Transverse colon (tissue), 4 donors: ENCODE measurements around the gene CPS1.

Source experiments
- EP300 ChIP-seq: sonication (generic); formaldehyde crosslinking; IDR thresholded peaks from one replicate; pipeline ENCODE4 v1.6.1; 2017; ENCODE audit warnings: antibody characterized with exemption, low read depth
- POLR2A ChIP-seq: fragments of 450-650 bp; IDR thresholded peaks from one replicate; pipeline ENCODE4 v1.6.1; 2016; ENCODE audit warnings: antibody characterized with exemption, mild to moderate bottlenecking, moderate library complexity
- POLR2AphosphoS5 ChIP-seq, 3 donors: sonication (generic); formaldehyde crosslinking; IDR thresholded peaks; one replicate each; pipeline ENCODE4 v1.6.1; 2016; ENCODE audit warnings: antibody characterized with exemption in 3 of 3
- TF ChIP-seq, protein P1 (sequence below), 5 experiments: fragments of 200-600 bp in 3 of 5; fragments of 450-650 bp in 2 of 5; sonication (generic) in 3 of 5; IDR thresholded peaks; 1 replicate in 2 of 5; 2 replicates in 3 of 5; pipeline ENCODE4 v1.5.1; 2016 to 2017; ENCODE audit warnings: antibody characterized with exemption in 5 of 5, inconsistent platforms in 3 of 5, mild to moderate bottlenecking in 2 of 5, moderate library complexity in 1 of 5

GRCh38 chr2:210527286-210527685 is 29.1 kb upstream of the CPS1 start:
- TF ChIP-seq, protein P1, sequence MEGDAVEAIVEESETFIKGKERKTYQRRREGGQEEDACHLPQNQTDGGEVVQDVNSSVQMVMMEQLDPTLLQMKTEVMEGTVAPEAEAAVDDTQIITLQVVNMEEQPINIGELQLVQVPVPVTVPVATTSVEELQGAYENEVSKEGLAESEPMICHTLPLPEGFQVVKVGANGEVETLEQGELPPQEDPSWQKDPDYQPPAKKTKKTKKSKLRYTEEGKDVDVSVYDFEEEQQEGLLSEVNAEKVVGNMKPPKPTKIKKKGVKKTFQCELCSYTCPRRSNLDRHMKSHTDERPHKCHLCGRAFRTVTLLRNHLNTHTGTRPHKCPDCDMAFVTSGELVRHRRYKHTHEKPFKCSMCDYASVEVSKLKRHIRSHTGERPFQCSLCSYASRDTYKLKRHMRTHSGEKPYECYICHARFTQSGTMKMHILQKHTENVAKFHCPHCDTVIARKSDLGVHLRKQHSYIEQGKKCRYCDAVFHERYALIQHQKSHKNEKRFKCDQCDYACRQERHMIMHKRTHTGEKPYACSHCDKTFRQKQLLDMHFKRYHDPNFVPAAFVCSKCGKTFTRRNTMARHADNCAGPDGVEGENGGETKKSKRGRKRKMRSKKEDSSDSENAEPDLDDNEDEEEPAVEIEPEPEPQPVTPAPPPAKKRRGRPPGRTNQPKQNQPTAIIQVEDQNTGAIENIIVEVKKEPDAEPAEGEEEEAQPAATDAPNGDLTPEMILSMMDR (IDR thresholded peaks at IDR 0.05): no peak
- TF ChIP-seq POLR2A: no peak
- TF ChIP-seq POLR2AphosphoS5 (IDR thresholded peaks at IDR 0.05): no peak
- TF ChIP-seq EP300: no peak
